Measurements from ENCODE around the gene RTKN2. TPM values are rescaled to one million over a fixed set of nuclear protein-coding genes. Genes with fewer than 3 reads are reported as not detected.

The RTKN2 gene
- total and polyA plus RNA-seq, 2 of the 4 experiments (the other 2 are of a cell fraction), result 0.75 to 0.90 TPM

DNA sequence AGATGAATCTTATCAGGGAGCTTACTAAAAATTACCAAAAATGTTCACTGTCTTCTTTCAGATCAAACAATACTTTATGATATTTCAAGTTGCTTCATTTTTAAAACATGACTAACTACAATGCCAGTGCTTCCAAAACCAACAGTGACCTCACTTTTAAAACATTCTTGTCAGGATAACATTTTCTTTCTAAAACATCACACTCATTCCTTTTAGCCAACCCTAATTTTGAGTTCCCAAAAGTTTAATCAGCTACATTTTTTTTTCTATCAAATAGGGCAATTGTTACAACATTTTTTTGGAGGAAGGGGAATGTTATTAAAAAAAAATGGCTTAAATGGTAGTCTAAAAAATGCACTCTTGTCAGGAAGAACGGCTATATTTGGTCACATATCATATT lies 37.3 kb downstream of the RTKN2 start:
- Histone ChIP-seq H2BK5ac (ENCODE audit: low read depth, low read length, poor library complexity, severe bottlenecking) (peak overlapping the region; percentile 100), H4K20me1 (ENCODE audit: insufficient read depth, low read length) (no peaks in the 10 kb centered on the region), H2BK15ac (ENCODE audit: low read depth, low read length) (no peak overlapping the region), H3K27ac (ENCODE audit: insufficient read depth, low read length) (peak overlapping the region; percentile 100; the same call in 1 of the 2 replicates), H3K23ac (ENCODE audit: low read depth, low read length) (peak overlapping the region; percentile 94; the same call in 1 of the 2 replicates), H4K8ac (ENCODE audit: low read depth in 2 of 2, low read length in 2 of 2) (peak overlapping the region; percentile 91 to 98; a peak in 2 of 4 replicates), H3K9ac (ENCODE audit: low read depth, low read length) (no peak overlapping the region), H3K9me3 (ENCODE audit: control insufficient read depth, insufficient read depth, low read length) (no peaks in the 10 kb centered on the region), H3K14ac (replicated peaks; ENCODE audit: low read depth, low read length) (no peak overlapping the region), H3K4me2 (ENCODE audit: low read depth, low read length) (no peak overlapping the region), H3K4me3 (ENCODE audit: insufficient read depth, low read depth, low read length) (no peak overlapping the region), H3K56ac (ENCODE audit: extremely low read depth, insufficient read depth, low read length) (peak overlapping the region; percentile 95; the same call in 1 of the 2 replicates), H2AFZ (replicated peaks; ENCODE audit: low read length, poor library complexity) (no peak overlapping the region), H3K36me3 (ENCODE audit: control insufficient read depth, insufficient read depth, low read length) (no peaks in the 10 kb centered on the region), H2AK5ac (ENCODE audit: low read depth, low read length) (no peak overlapping the region), H3K4ac (ENCODE audit: low read depth, low read length) (peak overlapping the region; percentile 100), H2BK120ac (ENCODE audit: low read depth, low read length) (peak overlapping the region; percentile 99; the same call in 1 of the 2 replicates), H4K5ac (ENCODE audit: low read depth, low read length) (no peak overlapping the region; the same call in 1 of the 2 replicates), H3K18ac (ENCODE audit: low read depth, low read length) (peak overlapping the region; percentile 100), H3K27me3 (ENCODE audit: control insufficient read depth, insufficient read depth, low read length) (no peaks in the 10 kb centered on the region), H4K91ac (ENCODE audit: insufficient read depth, low read depth, low read length) (no peak overlapping the region), H3K9me1 (ENCODE audit: insufficient read depth, low read length) (peaks cover 9% of the 10 kb centered on the region), H2BK20ac (ENCODE audit: low read depth, low read length) (peak overlapping the region; percentile 99; the same call in 1 of the 2 replicates), H3K79me1 (ENCODE audit: low read depth in 1 of 2, low read length in 2 of 2) (peaks cover 7 to 9% of the 10 kb centered on the region in 2 experiments; a peak in 3 of 4 replicates), H2AK9ac (replicated peaks; ENCODE audit: low read depth, low read length, poor library complexity) (no peak overlapping the region), H3K4me1 (ENCODE audit: control insufficient read depth, insufficient read depth, low read length) (peaks cover 20% of the 10 kb centered on the region)
- CTCF ChIA-PET, result interaction anchor here (0.5 kb wide), 1 partner anchor 725 kb away, joined by 6 read pairs; no protein-coding TSS in a partner anchor
- dilution Hi-C loops (cut with HindIII; ENCODE audit: low sequenced_read_pairs, unreplicated experiment) (no loop called here), intact Hi-C loops (cut with micrococcal nuclease) (loop anchor here (2.0 to 5.0 kb wide), 2 partner anchors 94 to 137 kb away; no protein-coding TSS in a partner anchor), in situ Hi-C loops (cut with MboI; ENCODE audit: low sequenced_read_pairs) (loop anchor here (5.0 to 25.0 kb wide), 4 partner anchors 134 to 1419 kb away; partner anchors contain the start of genes ARID5B and RHOBTB1)
- no CpG with 5 or more reads among the region's 1 CpG for WGBS, 2 experiments (ENCODE audit: extremely low coverage in 2 of 2, insufficient read length in 1 of 2)
- DNase-seq (peak; percentile 92), ATAC-seq (ENCODE audit: low read depth) (peak; percentile 56)
- no TSS peak for BruUV-seq (replicated peaks)
- no peak for TF ChIP-seq SMC3 (IDR thresholded peaks at IDR 0.05; ENCODE audit: low read depth, low read length)
- no peak for TF ChIP-seq MAFK (IDR thresholded peaks at IDR 0.05; ENCODE audit: low read depth, low read length)
- TF ChIP-seq FOS (IDR thresholded peaks at IDR 0.05; ENCODE audit: low read depth, low read length), result peak; percentile 53; the same call in 1 of the 2 replicates
- TF ChIP-seq CEBPB (IDR thresholded peaks at IDR 0.05; ENCODE audit: low read depth, low read length), result peak; percentile 50
- no peak for TF ChIP-seq MXI1 (IDR thresholded peaks at IDR 0.05; ENCODE audit: borderline replicate concordance, low read depth, low read length)
- POLR2A ChIA-PET (ENCODE audit: unreplicated experiment), result interaction anchor here (0.6 to 2.4 kb wide), 8 partner anchors 12 to 329 kb away, joined by 3 to 16 read pairs (median 4); no protein-coding TSS in a partner anchor

Data from IMR-90 (cell line).